Mesodermal cell (in vitro differentiated cells): ENCODE measurements around the gene MARCHF3.
"Not testable (repeated sequence)": the region's sequence is repeated elsewhere in the genome, so short reads cannot be mapped to it uniquely, and the experiment has no call there.

Source experiments
- H3K27ac ChIP-seq: 2 replicates; pipeline ENCODE4 v1.7.0; 2013; ENCODE audit warnings: mild to moderate bottlenecking, low read depth, low read length, moderate library complexity; ENCODE audit not compliant: severe bottlenecking
- H3K36me3 ChIP-seq: 2 replicates; pipeline ENCODE4 v1.7.1; 2013; ENCODE audit warnings: mild to moderate bottlenecking, low read length, moderate library complexity; ENCODE audit not compliant: control insufficient read depth, insufficient read depth
- H3K4me1 ChIP-seq: one replicate; pipeline ENCODE4 v1.7.1; 2013; ENCODE audit warnings: mild to moderate bottlenecking, low read length; ENCODE audit not compliant: insufficient read depth, control insufficient read depth, poor library complexity, severe bottlenecking
- H3K4me3 ChIP-seq: 2 replicates; pipeline ENCODE4 v1.7.0; 2013; ENCODE audit warnings: low read length, control low read depth, mild to moderate bottlenecking; ENCODE audit not compliant: insufficient read depth, poor library complexity, severe bottlenecking; ENCODE audit errors: extremely low read depth
- H3K9me3 ChIP-seq: 2 replicates; pipeline ENCODE4 v1.7.1; 2013; ENCODE audit warnings: mild to moderate bottlenecking, low read length, moderate library complexity; ENCODE audit not compliant: control insufficient read depth
- WGBS, 2 experiments: methylation state at CpG; one replicate each; pipeline ENCODE4 v1.1.5; 2013; ENCODE audit warnings: missing lambda C conversion rate in 2 of 2; ENCODE audit not compliant: insufficient coverage in 2 of 2; 5-methylcytosine and 5-hydroxymethylcytosine counted together

MARCHF3 gene

DNA sequence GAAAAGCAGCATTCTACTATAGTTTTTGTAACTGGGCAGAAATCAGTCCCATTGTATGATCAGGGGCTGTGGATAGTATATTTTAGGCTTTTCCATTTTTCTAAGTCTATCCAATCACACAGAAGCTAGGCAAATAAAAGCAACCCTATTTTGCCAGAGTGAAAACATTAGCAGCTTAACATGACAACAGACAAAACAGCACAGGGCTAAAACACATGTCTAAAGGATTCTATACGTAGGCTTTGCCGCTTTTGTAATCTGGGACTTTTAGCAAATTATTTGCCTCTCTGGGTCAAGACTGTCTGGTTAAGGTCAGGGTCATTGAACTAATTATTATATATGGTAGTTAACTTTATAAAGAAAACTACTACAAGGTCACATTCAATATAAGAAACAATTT lies 4.2 kb downstream of the MARCHF3 start:
- Histone ChIP-seq H3K36me3 (no peaks in the 10 kb centered on the region), H3K9me3 (no peaks in the 10 kb centered on the region), H3K4me1 (peaks cover 7% of the 10 kb centered on the region), H3K27ac (no peak overlapping the region), H3K4me3 (no peak overlapping the region)
- 80 to 100% methylated on average over 1 to 2 of the region's 2 CpGs for WGBS, 2 experiments

DNA sequence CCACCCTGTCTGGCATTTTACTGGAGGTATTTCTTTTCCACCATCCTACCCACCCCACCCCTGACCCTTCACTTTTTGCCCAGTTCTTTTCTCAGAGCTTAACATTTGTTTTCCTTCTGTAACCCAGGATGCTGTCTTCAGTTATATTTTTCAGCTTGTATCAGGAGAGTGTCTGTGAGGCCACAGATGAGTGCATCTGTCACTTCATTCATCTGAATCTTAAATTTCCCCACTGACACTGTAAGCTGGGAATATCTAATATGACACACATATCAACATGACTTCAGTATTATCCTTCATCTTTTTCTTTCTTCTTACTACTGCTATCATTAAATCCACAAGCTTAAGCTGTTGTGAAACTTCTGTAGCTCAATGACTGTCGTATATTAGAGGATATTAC lies 4.9 kb downstream of the MARCHF3 start:
- WGBS, 2 experiments, result 100% methylated on average over 1 of the region's 1 CpG

DNA sequence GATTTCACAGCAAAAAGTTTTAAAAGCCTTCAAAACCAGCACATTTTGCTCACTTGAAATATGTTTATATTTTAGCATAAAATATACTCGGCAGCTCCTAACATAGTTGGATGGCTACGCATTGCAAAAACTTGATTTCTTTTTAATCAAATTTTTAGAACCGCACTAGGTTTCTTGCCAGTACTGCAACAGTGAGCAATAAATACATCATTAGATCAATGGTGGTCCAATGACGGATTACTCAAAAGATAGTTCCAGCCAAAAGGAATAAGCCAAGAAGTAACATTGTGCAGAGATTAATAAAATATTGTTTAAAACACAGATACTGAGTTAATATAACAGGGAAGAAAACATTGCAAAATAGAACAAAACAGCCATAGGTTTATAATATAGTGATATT lies 5.5 kb downstream of the MARCHF3 start:
- Histone ChIP-seq H3K36me3 (no peaks in the 10 kb centered on the region), H3K4me3 (no peak overlapping the region), H3K4me1 (peaks cover 7% of the 10 kb centered on the region), H3K9me3 (no peaks in the 10 kb centered on the region), H3K27ac (no peak overlapping the region)
- 0% methylated on average over 1 of the region's 4 CpGs; no CpG with 5 or more reads in 1 of the 2 experiments for WGBS, 2 experiments

More for the DNA sequence above, 4.9 kb downstream of the MARCHF3 start:
- no peak overlapping the region for H3K4me3 ChIP-seq
- no peaks in the 10 kb centered on the region for H3K36me3 ChIP-seq
- H3K9me3 ChIP-seq, result no peaks in the 10 kb centered on the region
- peaks cover 7% of the 10 kb centered on the region for H3K4me1 ChIP-seq
- no peak overlapping the region for H3K27ac ChIP-seq

DNA sequence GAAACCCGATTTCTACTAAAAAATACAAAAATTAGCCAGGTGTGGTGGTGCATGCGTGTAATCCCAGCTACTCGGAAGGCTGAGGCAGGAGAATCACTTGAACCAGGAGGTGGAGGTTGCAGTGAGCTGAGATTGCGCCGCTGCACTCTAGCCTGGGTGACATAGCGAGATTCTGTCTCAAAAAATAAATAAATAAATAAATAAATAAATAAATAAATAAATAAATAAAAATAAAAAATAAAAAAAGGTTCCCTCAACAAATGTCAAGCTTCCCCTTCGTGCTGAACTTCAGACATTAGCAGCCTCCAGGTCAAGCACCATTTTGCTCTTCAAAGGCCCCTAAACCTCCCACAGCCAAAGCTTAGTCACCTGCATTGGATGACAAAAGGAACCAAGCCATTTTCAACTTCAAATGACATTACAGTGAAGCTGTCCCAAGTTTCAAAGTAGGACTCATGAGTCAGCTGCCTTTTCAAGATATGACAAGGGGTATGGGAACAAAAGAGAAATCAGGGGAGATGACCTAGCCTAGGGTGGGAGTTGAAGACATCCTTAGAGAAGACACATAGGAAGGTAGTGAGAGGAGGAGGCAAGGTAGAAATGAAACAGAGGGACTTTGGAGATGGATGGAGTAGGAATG lies 6.7 kb downstream of the MARCHF3 start:
- WGBS, 2 experiments, result 75 to 93% methylated on average over 1 to 4 of the region's 7 CpGs
- H3K9me3 ChIP-seq, H3K4me3 ChIP-seq, H3K36me3 ChIP-seq, H3K4me1 ChIP-seq, H3K27ac ChIP-seq: not testable (repeated sequence)

DNA sequence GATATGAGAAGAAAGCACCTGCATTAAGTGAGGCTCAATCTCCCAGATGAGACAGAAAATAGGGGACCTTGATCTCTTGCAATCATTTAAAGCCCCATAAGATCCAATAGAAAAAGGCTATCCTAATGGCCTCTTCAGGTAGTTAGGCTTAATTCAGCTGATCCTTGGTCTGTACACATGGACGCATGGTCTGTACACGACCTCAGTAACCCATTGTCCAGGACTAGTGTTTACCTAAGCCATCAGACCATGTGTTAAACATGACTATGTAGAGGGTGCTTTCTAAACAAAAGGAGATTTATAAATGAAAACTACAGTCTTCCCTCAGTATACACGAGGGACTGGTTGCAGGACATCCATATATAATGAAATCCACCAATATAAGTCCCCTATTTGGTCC lies 7.5 kb downstream of the MARCHF3 start:
- H3K4me3 ChIP-seq, result no peak overlapping the region
- H3K9me3 ChIP-seq, result no peaks in the 10 kb centered on the region
- no peaks in the 10 kb centered on the region for H3K36me3 ChIP-seq
- no peak overlapping the region for H3K27ac ChIP-seq
- H3K4me1 ChIP-seq, result peaks cover 3% of the 10 kb centered on the region
- WGBS, 2 experiments, result 100% methylated on average over 1 to 3 of the region's 3 CpGs

DNA sequence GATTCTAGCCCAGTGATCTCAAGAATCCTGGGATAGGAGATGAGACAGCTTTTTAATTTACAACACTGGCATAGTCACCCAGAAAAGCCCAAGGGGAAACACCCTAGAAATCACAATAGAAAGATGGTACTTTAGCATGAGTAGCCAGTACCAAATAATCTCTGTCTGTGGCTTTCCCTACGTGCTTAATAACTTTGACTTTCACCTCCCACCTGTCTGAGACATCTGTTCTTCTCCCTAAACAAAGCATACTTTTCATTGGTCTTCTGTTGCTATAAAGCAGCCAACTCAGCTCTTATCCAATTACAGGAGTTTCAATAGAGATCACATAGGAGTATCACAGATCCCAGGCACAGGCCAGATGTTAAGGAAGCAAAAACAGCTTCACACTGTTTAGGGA lies 10.4 kb downstream of the MARCHF3 start:
- WGBS, 2 experiments, result 78 to 91% methylated on average over 1 of the region's 1 CpG

DNA sequence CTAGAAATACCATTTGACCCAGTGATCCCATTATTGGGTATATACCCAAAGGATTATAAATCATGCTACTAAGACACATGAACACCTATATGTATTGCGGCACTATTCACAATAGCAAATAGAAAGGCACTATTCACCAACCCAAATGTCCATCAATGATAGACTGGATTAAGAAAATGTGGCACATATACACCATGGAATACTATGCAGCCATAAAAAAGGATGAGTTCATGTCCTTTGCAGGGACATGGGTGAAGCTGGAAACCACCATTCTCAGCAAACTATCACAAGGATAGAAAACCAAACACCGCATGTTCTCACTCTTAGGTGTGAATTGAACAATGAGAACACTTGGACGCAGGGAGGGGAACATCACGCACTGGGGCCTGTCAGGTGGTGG lies 13.6 kb downstream of the MARCHF3 start:
- H3K27ac ChIP-seq, result not testable (repeated sequence)
- 92 to 94% methylated on average over 2 to 3 of the region's 4 CpGs for WGBS, 2 experiments

More for the DNA sequence above, 10.4 kb downstream of the MARCHF3 start:
- H3K27ac ChIP-seq, result no peak overlapping the region
- no peaks in the 10 kb centered on the region for H3K36me3 ChIP-seq
- no peak overlapping the region for H3K4me3 ChIP-seq
- H3K4me1 ChIP-seq, result no peaks in the 10 kb centered on the region
- no peaks in the 10 kb centered on the region for H3K9me3 ChIP-seq

DNA sequence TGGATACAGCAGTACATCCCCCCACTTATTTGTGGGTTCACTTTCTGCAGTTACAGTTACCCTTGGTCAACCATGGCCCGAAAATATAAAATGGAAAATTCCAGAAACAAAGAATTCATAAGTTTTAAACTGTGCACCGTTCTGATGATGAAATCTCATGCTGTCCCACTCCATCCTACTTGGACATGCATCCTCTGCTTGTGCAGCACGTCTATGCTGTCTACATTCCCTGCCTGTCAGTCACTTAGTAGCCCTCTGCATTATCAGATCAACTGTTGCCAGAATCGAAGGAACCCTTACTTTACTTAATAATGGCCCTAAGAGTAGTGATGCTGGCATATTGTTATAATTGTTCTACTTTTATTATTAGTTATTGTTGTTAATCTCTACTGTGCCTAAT lies 14.6 kb downstream of the MARCHF3 start:
- H3K36me3 ChIP-seq, result no peaks in the 10 kb centered on the region
- no peaks in the 10 kb centered on the region for H3K9me3 ChIP-seq
- WGBS, 2 experiments, result 84 to 88% methylated on average over 2 to 3 of the region's 4 CpGs
- H3K4me1 ChIP-seq, result peaks cover 3% of the 10 kb centered on the region
- H3K4me3 ChIP-seq, result no peak overlapping the region
- H3K27ac ChIP-seq, result no peak overlapping the region

More for the DNA sequence above, 13.6 kb downstream of the MARCHF3 start:
- not testable (repeated sequence) for H3K4me1 ChIP-seq, H3K4me3 ChIP-seq, H3K9me3 ChIP-seq, H3K36me3 ChIP-seq

DNA sequence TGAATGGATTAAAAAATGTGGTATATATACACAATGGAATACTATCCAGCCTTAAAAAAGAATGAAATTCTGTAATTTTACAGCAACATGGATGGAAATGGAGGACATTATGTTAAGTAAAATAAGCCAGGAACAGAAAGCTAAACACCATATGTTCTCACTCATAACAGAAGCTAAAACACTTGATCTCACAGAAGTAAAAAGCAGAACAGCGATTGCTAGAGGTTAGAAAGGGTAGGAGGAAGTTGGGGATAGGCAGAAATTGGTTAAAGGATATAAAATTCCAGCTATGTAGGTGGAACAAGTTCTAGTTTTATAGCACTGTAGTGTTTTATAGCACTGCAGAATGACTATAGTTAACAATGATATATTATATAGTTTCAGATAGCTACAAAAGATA lies 15.8 kb downstream of the MARCHF3 start:
- Histone ChIP-seq H3K9me3 (no peaks in the 10 kb centered on the region), H3K4me1 (peaks cover 3% of the 10 kb centered on the region), H3K27ac (no peak overlapping the region), H3K4me3 (no peak overlapping the region), H3K36me3 (no peaks in the 10 kb centered on the region)
- WGBS, 2 experiments, result no CpG with 5 or more reads among the region's 1 CpG

DNA sequence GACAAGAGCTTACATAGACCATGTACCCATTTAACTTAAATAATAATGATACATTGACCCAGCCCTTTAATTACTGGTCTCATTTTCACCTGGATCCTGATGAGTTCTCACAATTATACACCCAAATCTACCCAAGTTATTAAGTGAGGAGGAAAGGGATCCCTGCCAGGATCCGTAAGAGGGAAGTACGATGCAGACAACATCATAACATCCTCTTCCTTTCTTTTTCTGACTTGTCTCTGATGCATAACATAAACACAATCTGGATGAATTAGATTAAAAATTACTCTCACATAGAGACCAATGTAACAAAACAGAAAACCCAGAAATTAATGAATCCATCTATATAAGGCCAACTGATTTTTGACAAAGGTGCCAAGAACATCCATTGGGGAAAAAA lies 17.0 kb downstream of the MARCHF3 start:
- WGBS, 2 experiments, result no CpG with 5 or more reads among the region's 2 CpGs
- H3K36me3 ChIP-seq, result no peaks in the 10 kb centered on the region
- no peak overlapping the region for H3K27ac ChIP-seq
- no peaks in the 10 kb centered on the region for H3K9me3 ChIP-seq
- H3K4me3 ChIP-seq, result no peak overlapping the region
- H3K4me1 ChIP-seq, result peaks cover 3% of the 10 kb centered on the region

DNA sequence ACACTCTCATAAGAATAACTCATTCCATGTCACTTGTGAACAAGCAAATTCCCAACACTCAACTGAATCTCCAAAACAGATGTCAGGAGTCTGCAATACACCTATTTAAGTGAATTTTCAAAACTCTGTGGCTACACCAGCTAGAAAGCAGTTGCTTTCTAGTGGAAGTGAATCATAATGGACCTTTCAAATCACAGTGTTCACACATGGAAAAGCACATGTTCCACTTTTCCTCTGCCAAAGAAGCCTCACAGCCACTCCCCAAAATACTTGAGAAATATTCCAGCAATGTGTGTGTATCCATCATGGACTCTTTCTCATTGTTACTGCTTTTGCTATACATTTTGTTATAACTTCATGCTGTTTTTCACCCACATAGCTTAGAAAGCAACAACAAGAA lies 17.4 kb downstream of the MARCHF3 start:
- Histone ChIP-seq H3K27ac (no peak overlapping the region), H3K36me3 (no peaks in the 10 kb centered on the region), H3K9me3 (no peaks in the 10 kb centered on the region), H3K4me1 (peaks cover 3% of the 10 kb centered on the region), H3K4me3 (no peak overlapping the region)
